LNCAP (cell line): Measurements from ENCODE around the gene ANXA6.

Experiments used
- CTCF ChIP-seq: fragments of 450-650 bp; IDR thresholded peaks from 2 replicates; pipeline ENCODE4 v1.5.1; 2017; ENCODE audit warnings: mild to moderate bottlenecking

ANXA6 gene

GRCh38 chr5:151074557-151074956 is 83.0 kb downstream of the ANXA6 start:
- TF ChIP-seq CTCF, result no peak

GRCh38 chr5:151073280-151073679 is 84.3 kb downstream of the ANXA6 start:
- TF ChIP-seq CTCF, result no peak

GRCh38 chr5:151072630-151073025 is 85.0 kb downstream of the ANXA6 start:
- TF ChIP-seq CTCF, result no peak

GRCh38 chr5:151071848-151072629 is 85.5 kb downstream of the ANXA6 start:
- TF ChIP-seq CTCF, result no peak

GRCh38 chr5:151071021-151071420 is 86.6 kb downstream of the ANXA6 start:
- no peak for TF ChIP-seq CTCF

- TF ChIP-seq CTCF, result no peak
These were observed 87.1 kb downstream of the ANXA6 start for GRCh38 chr5:151070449-151070848.

GRCh38 chr5:151068433-151069197 is 89.0 kb downstream of the ANXA6 start:
- TF ChIP-seq CTCF, result no peak
